ENCODE results near the gene AUTS2. TPM values are rescaled to one million over a fixed set of nuclear protein-coding genes. Genes with fewer than 3 reads are reported as not detected.

Gene AUTS2
- total RNA-seq, 1 donor from 2014 or later: 53.0 TPM

GRCh38 chr7:70455925-70456324 is 857.6 kb downstream of the AUTS2 start:
- no peaks in the 10 kb centered on the region for H3K9me3 ChIP-seq
- no peaks in the 10 kb centered on the region for H3K27me3 ChIP-seq
- intact Hi-C loops (cut with DNase I): no loop called here
- DNase-seq (ENCODE audit: extremely low spot score in 2 of 2): no peak
- H3K36me3 ChIP-seq: no peaks in the 10 kb centered on the region
- H3K4me1 ChIP-seq: no peaks in the 10 kb centered on the region
- no peak overlapping the region for H3K4me3 ChIP-seq
- TF ChIP-seq CTCF (IDR thresholded peaks at IDR 0.05): no peak
- no peak for TF ChIP-seq POLR2A (IDR thresholded peaks at IDR 0.05)
- no peak for TF ChIP-seq POLR2AphosphoS5 (IDR thresholded peaks at IDR 0.05; ENCODE audit: insufficient read depth in 1 of 2, low read depth in 1 of 2)
- H3K27ac ChIP-seq: no peak overlapping the region

DNA sequence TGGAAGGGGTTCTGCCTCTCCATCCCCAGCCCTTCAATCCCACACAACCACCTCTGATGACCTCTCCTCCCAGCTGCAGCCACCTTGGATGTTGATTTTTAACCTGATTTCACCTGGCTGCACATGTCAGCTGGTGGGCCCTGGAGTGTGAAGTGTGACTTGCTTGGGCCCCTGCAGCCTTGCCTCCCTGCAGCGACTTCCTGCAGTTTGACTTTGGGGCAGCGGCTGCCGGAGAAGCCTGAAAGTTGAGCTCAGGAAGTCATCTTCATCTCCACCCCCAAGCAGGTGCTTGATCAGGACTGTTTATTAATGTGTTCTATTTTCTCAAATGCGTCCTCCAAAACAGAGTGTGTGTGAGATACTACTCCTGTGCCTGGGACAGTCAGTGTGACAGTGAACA is 858.4 kb downstream of the AUTS2 start:
- Histone ChIP-seq H3K27ac (no peak overlapping the region), H3K27me3 (no peaks in the 10 kb centered on the region), H3K4me3 (no peak overlapping the region), H3K9me3 (no peaks in the 10 kb centered on the region), H3K36me3 (no peaks in the 10 kb centered on the region), H3K4me1 (no peaks in the 10 kb centered on the region)
- TF ChIP-seq POLR2A (IDR thresholded peaks at IDR 0.05) (no peak), POLR2AphosphoS5 (IDR thresholded peaks at IDR 0.05; ENCODE audit: insufficient read depth in 1 of 2, low read depth in 1 of 2) (no peak), CTCF (IDR thresholded peaks at IDR 0.05) (no peak)
- DNase-seq (ENCODE audit: extremely low spot score in 2 of 2): no peak
- intact Hi-C loops (cut with DNase I): no loop called here

- no peak overlapping the region for H3K4me3 ChIP-seq
- no peaks in the 10 kb centered on the region for H3K27me3 ChIP-seq
- no peak overlapping the region for H3K27ac ChIP-seq
- TF ChIP-seq POLR2AphosphoS5 (IDR thresholded peaks at IDR 0.05; ENCODE audit: insufficient read depth in 1 of 2, low read depth in 1 of 2): no peak
- no peak for TF ChIP-seq POLR2A (IDR thresholded peaks at IDR 0.05)
- no peak for TF ChIP-seq CTCF (IDR thresholded peaks at IDR 0.05)
- H3K9me3 ChIP-seq: no peaks in the 10 kb centered on the region
- H3K4me1 ChIP-seq: no peaks in the 10 kb centered on the region
- no peaks in the 10 kb centered on the region for H3K36me3 ChIP-seq
- intact Hi-C loops (cut with DNase I): no loop called here
- no peak for DNase-seq (ENCODE audit: extremely low spot score in 2 of 2)
Measured at GRCh38 chr7:70457482-70457881, 859.2 kb downstream of the AUTS2 start.

- DNase-seq (ENCODE audit: extremely low spot score in 2 of 2): no peak
- Histone ChIP-seq H3K36me3 (no peaks in the 10 kb centered on the region), H3K4me1 (no peaks in the 10 kb centered on the region), H3K27ac (no peak overlapping the region), H3K27me3 (no peaks in the 10 kb centered on the region), H3K9me3 (no peaks in the 10 kb centered on the region), H3K4me3 (no peak overlapping the region)
- TF ChIP-seq POLR2A (IDR thresholded peaks at IDR 0.05) (no peak), POLR2AphosphoS5 (IDR thresholded peaks at IDR 0.05; ENCODE audit: insufficient read depth in 1 of 2, low read depth in 1 of 2) (no peak), CTCF (IDR thresholded peaks at IDR 0.05) (no peak)
- intact Hi-C loops (cut with DNase I): no loop called here
Measured at GRCh38 chr7:70457883-70458680, 859.8 kb downstream of the AUTS2 start.

DNA sequence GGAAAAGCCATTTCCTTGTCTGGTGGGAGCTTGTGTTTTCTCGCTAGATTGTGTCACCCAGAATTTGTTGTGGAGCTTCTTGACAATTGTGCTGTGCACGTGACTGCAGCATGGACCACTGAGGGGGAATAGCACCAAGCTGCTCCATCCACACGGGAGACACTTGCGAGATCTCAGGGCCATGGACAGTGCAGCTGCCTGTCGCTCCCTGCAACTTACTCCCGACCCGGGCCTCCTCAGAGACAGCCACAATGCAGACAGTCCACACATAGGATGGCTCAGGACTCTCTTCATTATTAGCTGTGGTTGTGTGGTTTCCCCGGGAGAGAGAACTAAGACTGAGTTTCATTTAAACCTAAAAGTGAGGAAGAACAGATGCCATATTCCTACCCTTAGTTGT is 860.5 kb downstream of the AUTS2 start:
- no peak for TF ChIP-seq CTCF (IDR thresholded peaks at IDR 0.05)
- no peak for TF ChIP-seq POLR2A (IDR thresholded peaks at IDR 0.05)
- no peak for TF ChIP-seq POLR2AphosphoS5 (IDR thresholded peaks at IDR 0.05; ENCODE audit: insufficient read depth in 1 of 2, low read depth in 1 of 2)
- intact Hi-C loops (cut with DNase I): no loop called here

More for the DNA sequence above, 860.5 kb downstream of the AUTS2 start:
- Histone ChIP-seq H3K27ac (no peak overlapping the region), H3K4me3 (no peak overlapping the region), H3K9me3 (no peaks in the 10 kb centered on the region), H3K27me3 (no peaks in the 10 kb centered on the region), H3K36me3 (no peaks in the 10 kb centered on the region), H3K4me1 (no peaks in the 10 kb centered on the region)
- DNase-seq (ENCODE audit: extremely low spot score in 2 of 2): no peak

Data from vagina (tissue), 2 donors.